ENCODE data around the gene GUCY1A1. TPM values are rescaled to one million over a fixed set of nuclear protein-coding genes. Genes with fewer than 3 reads are reported as not detected.

GUCY1A1 gene
- total RNA-seq, 1 donor from 2014 or later = 1.0 TPM

- Histone ChIP-seq H3K4me2 (ENCODE audit: low read length) (no peak overlapping the region), H3K4me3 (ENCODE audit: insufficient read depth, low read depth, low read length) (no peak overlapping the region), H3K27me3 (ENCODE audit: insufficient read depth, low read length) (no peaks in the 10 kb centered on the region), H2AFZ (ENCODE audit: low read depth, low read length) (no peak overlapping the region), H3K9ac (ENCODE audit: low read length) (no peak overlapping the region), H3K9me3 (ENCODE audit: insufficient read depth, low read depth, low read length) (no peaks in the 10 kb centered on the region), H3K36me3 (ENCODE audit: insufficient read depth, low read length) (no peaks in the 10 kb centered on the region), H3K27ac (ENCODE audit: low read depth, low read length) (no peak overlapping the region), H3K79me2 (ENCODE audit: insufficient read depth, low read length) (no peaks in the 10 kb centered on the region), H4K20me1 (ENCODE audit: insufficient read depth, low read length) (no peaks in the 10 kb centered on the region), H3K4me1 (ENCODE audit: insufficient read depth, low read length) (no peaks in the 10 kb centered on the region)
- TF ChIP-seq, protein P1, sequence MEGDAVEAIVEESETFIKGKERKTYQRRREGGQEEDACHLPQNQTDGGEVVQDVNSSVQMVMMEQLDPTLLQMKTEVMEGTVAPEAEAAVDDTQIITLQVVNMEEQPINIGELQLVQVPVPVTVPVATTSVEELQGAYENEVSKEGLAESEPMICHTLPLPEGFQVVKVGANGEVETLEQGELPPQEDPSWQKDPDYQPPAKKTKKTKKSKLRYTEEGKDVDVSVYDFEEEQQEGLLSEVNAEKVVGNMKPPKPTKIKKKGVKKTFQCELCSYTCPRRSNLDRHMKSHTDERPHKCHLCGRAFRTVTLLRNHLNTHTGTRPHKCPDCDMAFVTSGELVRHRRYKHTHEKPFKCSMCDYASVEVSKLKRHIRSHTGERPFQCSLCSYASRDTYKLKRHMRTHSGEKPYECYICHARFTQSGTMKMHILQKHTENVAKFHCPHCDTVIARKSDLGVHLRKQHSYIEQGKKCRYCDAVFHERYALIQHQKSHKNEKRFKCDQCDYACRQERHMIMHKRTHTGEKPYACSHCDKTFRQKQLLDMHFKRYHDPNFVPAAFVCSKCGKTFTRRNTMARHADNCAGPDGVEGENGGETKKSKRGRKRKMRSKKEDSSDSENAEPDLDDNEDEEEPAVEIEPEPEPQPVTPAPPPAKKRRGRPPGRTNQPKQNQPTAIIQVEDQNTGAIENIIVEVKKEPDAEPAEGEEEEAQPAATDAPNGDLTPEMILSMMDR (IDR thresholded peaks at IDR 0.05; ENCODE audit: insufficient read depth, low read depth, low read length) = no peak
- no peak for TF ChIP-seq EZH2 (IDR thresholded peaks at IDR 0.05; ENCODE audit: insufficient read depth, low read length)
- Mint-ChIP-seq H3K4me1 (ENCODE audit: low read depth, unreplicated experiment) (no peaks in the 10 kb centered on the region), H3K27me3 (ENCODE audit: low read depth, unreplicated experiment) (peaks cover 4% of the 10 kb centered on the region), H3K9me3 (ENCODE audit: unreplicated experiment) (no peaks in the 10 kb centered on the region), H3K27ac (ENCODE audit: unreplicated experiment) (no peak overlapping the region), H3K4me3 (ENCODE audit: unreplicated experiment) (no peak overlapping the region), H3K36me3 (ENCODE audit: low read depth, unreplicated experiment) (no peaks in the 10 kb centered on the region)
- FAIRE-seq (no peak), DNase-seq (ENCODE audit: low read depth) (no peak)
These were observed 67.4 kb downstream of the GUCY1A1 start for GRCh38 chr4:155734065-155734464.

- DNase-seq (ENCODE audit: low read depth) (no peak), FAIRE-seq (no peak)
- H3K9ac ChIP-seq (ENCODE audit: low read length) = no peak overlapping the region
- H3K36me3 ChIP-seq (ENCODE audit: insufficient read depth, low read length) = no peaks in the 10 kb centered on the region
- H3K27ac Mint-ChIP-seq (ENCODE audit: unreplicated experiment) = no peak overlapping the region
- no peak overlapping the region for H2AFZ ChIP-seq (ENCODE audit: low read depth, low read length)
- no peak overlapping the region for H3K4me2 ChIP-seq (ENCODE audit: low read length)
- no peaks in the 10 kb centered on the region for H4K20me1 ChIP-seq (ENCODE audit: insufficient read depth, low read length)
- H3K4me1 Mint-ChIP-seq (ENCODE audit: low read depth, unreplicated experiment) = no peaks in the 10 kb centered on the region
- TF ChIP-seq EZH2 (IDR thresholded peaks at IDR 0.05; ENCODE audit: insufficient read depth, low read length) = no peak
- TF ChIP-seq, protein P1 (IDR thresholded peaks at IDR 0.05; ENCODE audit: insufficient read depth, low read depth, low read length) = no peak
- H3K27me3 ChIP-seq (ENCODE audit: insufficient read depth, low read length) = no peaks in the 10 kb centered on the region
- H3K9me3 Mint-ChIP-seq (ENCODE audit: unreplicated experiment) = no peaks in the 10 kb centered on the region
- no peak overlapping the region for H3K4me3 ChIP-seq (ENCODE audit: insufficient read depth, low read depth, low read length)
- no peaks in the 10 kb centered on the region for H3K9me3 ChIP-seq (ENCODE audit: insufficient read depth, low read depth, low read length)
- H3K27me3 Mint-ChIP-seq (ENCODE audit: low read depth, unreplicated experiment) = peaks cover 4% of the 10 kb centered on the region
- no peaks in the 10 kb centered on the region for H3K79me2 ChIP-seq (ENCODE audit: insufficient read depth, low read length)
- no peak overlapping the region for H3K4me3 Mint-ChIP-seq (ENCODE audit: unreplicated experiment)
- H3K27ac ChIP-seq (ENCODE audit: low read depth, low read length) = no peak overlapping the region
- no peaks in the 10 kb centered on the region for H3K36me3 Mint-ChIP-seq (ENCODE audit: low read depth, unreplicated experiment)
- H3K4me1 ChIP-seq (ENCODE audit: insufficient read depth, low read length) = no peaks in the 10 kb centered on the region
These were observed 68.3 kb downstream of the GUCY1A1 start for GRCh38 chr4:155734951-155735350.

DNA sequence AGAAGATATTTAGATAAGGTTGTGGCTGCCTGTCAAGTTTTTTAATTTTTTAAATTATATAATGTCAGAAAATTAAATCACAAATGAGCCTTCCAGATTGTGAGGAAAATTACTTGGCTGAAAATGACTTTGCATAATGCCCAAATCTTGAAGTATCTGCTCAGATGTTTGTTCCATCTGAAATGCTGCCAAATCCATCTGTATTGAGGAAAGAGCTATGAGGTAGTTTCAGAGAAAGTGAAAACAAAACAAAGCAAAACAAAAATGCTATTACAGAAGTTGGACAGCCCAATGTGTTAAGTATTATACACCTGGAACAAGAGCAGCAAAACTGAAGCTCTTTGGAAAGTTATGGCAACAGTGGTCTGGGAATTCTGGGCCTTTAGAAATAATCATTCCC is 68.8 kb downstream of the GUCY1A1 start:
- Histone ChIP-seq H3K4me2 (ENCODE audit: low read length) (no peak overlapping the region), H3K79me2 (ENCODE audit: insufficient read depth, low read length) (no peaks in the 10 kb centered on the region), H3K27me3 (ENCODE audit: insufficient read depth, low read length) (no peaks in the 10 kb centered on the region), H3K4me3 (ENCODE audit: insufficient read depth, low read depth, low read length) (no peak overlapping the region), H2AFZ (ENCODE audit: low read depth, low read length) (no peak overlapping the region), H3K36me3 (ENCODE audit: insufficient read depth, low read length) (no peaks in the 10 kb centered on the region), H3K9ac (ENCODE audit: low read length) (no peak overlapping the region), H3K4me1 (ENCODE audit: insufficient read depth, low read length) (no peaks in the 10 kb centered on the region), H3K9me3 (ENCODE audit: insufficient read depth, low read depth, low read length) (no peaks in the 10 kb centered on the region), H4K20me1 (ENCODE audit: insufficient read depth, low read length) (no peaks in the 10 kb centered on the region), H3K27ac (ENCODE audit: low read depth, low read length) (no peak overlapping the region)
- DNase-seq (ENCODE audit: low read depth) (no peak), FAIRE-seq (no peak)
- no peaks in the 10 kb centered on the region for H3K9me3 Mint-ChIP-seq (ENCODE audit: unreplicated experiment)
- peaks cover 4% of the 10 kb centered on the region for H3K27me3 Mint-ChIP-seq (ENCODE audit: low read depth, unreplicated experiment)
- TF ChIP-seq EZH2 (IDR thresholded peaks at IDR 0.05; ENCODE audit: insufficient read depth, low read length) = no peak
- TF ChIP-seq, protein P1 (IDR thresholded peaks at IDR 0.05; ENCODE audit: insufficient read depth, low read depth, low read length) = no peak
- no peak overlapping the region for H3K4me3 Mint-ChIP-seq (ENCODE audit: unreplicated experiment)
- H3K4me1 Mint-ChIP-seq (ENCODE audit: low read depth, unreplicated experiment) = no peaks in the 10 kb centered on the region
- no peaks in the 10 kb centered on the region for H3K36me3 Mint-ChIP-seq (ENCODE audit: low read depth, unreplicated experiment)
- no peak overlapping the region for H3K27ac Mint-ChIP-seq (ENCODE audit: unreplicated experiment)
